GM10266 (cell line): ENCODE data around the gene C1orf210.

Source experiments
- DNase-seq: peaks from one replicate; pipeline ENCODE4 v3.0.0; 2012; ENCODE audit errors: extremely low spot score
- CTCF ChIP-seq: IDR thresholded peaks from 2 replicates; pipeline ENCODE4 v1.5.1; 2012; ENCODE audit warnings: mild to moderate bottlenecking, low read depth; ENCODE audit not compliant: control insufficient read depth, insufficient read depth; ENCODE audit errors: missing control alignments

Gene C1orf210

GRCh38 chr1:43312212-43312623 lies 26.8 kb upstream of the C1orf210 start:
- no peak for TF ChIP-seq CTCF
- no peak for DNase-seq

GRCh38 chr1:43311521-43311920 lies 26.1 kb upstream of the C1orf210 start:
- DNase-seq, result no peak
- no peak for TF ChIP-seq CTCF

- no peak for TF ChIP-seq CTCF
- no peak for DNase-seq
Measured at GRCh38 chr1:43309405-43310025, 24.1 kb upstream of the C1orf210 start.

DNA sequence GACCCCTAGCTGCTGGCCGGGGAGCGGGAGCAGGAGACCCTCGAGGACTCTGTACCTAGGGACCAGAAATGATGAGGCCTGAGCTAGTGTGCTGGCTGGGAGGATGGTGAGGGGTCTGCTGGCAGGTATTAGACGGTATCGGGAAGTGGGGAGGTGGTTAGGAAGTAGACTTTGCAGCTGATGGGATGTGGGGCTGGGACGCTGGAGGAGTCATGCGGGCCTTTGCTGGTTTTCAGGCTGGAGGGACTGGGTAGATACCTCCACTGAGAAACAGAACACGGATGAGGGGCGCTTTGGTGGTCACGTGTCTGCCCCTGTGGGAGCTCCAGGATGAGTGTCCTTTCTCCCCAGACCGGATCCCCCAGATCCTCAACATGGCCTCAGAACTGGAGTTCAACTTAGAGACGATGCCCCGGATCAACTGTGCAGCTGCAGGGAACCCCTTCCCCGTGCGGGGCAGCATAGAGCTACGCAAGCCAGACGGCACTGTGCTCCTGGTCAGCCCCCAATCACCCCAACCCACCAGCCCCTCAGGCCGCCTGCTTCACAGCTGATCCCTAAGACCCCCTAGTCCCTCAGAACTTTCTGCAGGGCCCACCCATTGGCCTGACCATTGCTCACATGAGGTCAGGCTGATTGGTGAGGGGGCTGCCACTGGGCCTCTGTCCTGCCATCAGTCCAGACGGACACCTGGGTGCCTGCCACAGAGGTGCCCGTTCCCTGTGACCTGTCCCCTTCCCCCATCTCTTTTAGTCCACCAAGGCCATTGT lies 23.4 kb upstream of the C1orf210 start:
- TF ChIP-seq CTCF, result no peak
- DNase-seq, result no peak

DNA sequence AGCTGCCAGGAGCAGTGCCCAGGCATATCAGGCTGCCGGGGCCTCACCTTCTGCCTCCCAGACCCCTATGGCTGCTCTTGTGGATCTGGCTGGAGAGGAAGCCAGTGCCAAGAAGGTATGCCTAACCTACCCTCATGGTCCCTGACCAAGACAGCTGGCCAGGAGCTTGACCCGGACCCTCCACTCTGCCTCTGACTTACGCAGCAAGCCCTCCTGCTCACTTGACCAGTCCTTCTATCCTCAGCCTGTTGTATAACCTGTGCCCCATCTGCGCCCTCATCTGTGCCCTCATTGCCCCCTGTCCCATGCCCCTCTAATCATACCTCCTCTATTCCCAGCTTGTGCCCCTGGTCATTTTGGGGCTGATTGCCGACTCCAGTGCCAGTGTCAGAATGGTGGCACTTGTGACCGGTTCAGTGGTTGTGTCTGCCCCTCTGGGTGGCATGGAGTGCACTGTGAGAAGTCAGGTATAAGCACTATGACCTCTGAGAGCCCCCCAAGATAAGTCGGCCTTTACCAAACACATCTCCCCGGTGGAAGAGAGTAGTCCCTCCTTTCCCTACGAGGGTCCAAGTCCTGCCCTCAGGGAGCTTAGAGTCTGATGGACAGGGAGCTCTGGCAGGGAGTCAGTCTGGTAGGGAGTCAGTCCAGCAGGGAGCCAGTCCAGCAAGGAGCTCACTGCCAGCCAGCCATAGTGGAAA lies 22.2 kb upstream of the C1orf210 start:
- no peak for TF ChIP-seq CTCF
- DNase-seq, result no peak

DNA sequence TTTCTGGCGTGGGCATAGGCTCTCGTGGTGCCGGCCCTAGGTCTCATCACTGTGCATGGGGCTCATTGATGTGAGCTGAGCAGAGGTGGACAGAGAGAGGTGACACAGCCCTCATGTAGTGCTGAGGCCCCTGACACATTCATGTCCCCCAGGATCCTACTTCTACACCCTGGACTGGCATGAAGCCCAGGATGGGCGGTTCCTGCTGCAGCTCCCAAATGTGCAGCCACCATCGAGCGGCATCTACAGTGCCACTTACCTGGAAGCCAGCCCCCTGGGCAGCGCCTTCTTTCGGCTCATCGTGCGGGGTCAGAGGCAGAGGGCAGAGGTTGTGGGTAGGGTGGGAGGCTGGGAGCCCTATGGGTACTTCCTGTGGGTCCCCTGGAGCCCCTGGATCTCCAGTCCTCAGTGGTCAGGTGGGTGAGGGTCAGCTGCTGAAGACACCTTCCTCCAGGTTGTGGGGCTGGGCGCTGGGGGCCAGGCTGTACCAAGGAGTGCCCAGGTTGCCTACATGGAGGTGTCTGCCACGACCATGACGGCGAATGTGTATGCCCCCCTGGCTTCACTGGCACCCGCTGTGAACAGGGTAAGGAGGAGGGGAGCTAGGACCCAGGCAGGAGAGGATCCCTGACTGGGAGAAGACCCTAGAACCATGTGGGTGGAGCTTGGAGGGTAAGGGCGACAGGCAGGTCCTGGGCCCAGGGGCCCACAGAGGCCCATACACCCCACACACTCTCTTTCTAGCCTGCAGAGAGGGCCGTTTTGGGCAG lies 21.5 kb upstream of the C1orf210 start:
- DNase-seq, result no peak
- no peak for TF ChIP-seq CTCF
